ENCODE data around the gene PEX7. TPM values are rescaled to one million over a fixed set of nuclear protein-coding genes. Genes with fewer than 3 reads are reported as not detected.

Gene PEX7
- total and polyA plus RNA-seq, 12 donors = 2.9 to 20.6 (median 15.5) TPM

DNA sequence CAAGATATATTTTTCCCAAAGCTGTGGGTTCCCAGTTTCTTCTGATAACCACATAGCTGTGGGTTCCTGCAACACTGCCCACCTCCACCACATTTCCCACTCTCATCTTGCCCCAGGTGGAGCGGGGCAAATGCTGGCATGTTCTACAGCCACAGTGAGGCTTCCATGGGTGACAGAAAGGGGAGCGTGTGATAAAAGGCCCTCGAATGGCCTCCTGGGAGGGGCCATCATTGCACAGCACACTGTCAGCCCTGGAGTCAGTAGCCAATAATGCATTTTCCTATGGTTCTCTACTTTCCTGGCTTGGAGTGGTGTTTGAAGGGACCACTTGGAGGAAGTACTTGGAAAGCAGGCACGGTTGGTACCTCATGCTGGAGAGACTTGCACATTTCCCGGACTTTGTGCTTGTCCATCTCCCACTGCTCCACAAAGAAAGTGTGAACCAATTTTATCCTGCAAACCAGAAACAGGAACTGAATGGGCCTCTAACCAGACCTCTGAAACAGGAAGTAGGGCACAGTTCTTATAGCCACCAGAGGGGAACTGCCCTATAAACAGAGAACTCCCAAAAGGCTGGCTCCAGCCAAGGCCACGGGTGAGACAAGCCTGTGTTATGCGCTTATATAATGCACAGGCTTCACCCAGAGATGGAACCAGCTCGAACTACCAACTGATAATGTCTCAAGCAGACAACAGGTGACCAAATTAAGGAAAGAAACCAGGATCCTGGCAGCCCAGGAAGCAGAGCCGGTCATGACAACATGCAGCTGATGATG is 38.7 kb upstream of the PEX7 start:
- WGBS, 2 donors = 62 to 65% methylated on average over 9 of the region's 9 CpGs
- peak in 7 of 8 donors; percentile 31 to 75 (median 68) for ATAC-seq
- TF ChIP-seq, protein P1, sequence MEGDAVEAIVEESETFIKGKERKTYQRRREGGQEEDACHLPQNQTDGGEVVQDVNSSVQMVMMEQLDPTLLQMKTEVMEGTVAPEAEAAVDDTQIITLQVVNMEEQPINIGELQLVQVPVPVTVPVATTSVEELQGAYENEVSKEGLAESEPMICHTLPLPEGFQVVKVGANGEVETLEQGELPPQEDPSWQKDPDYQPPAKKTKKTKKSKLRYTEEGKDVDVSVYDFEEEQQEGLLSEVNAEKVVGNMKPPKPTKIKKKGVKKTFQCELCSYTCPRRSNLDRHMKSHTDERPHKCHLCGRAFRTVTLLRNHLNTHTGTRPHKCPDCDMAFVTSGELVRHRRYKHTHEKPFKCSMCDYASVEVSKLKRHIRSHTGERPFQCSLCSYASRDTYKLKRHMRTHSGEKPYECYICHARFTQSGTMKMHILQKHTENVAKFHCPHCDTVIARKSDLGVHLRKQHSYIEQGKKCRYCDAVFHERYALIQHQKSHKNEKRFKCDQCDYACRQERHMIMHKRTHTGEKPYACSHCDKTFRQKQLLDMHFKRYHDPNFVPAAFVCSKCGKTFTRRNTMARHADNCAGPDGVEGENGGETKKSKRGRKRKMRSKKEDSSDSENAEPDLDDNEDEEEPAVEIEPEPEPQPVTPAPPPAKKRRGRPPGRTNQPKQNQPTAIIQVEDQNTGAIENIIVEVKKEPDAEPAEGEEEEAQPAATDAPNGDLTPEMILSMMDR (IDR thresholded peaks at IDR 0.05) = no peak
- Histone ChIP-seq H3K4me3 (peak overlapping the region in 5 of 10 donors; percentile 7 to 34 (median 20)), H3K4me1 (peaks cover 5 to 87% (median 68%) of the 10 kb centered on the region in 9 donors), H3K27ac (peak overlapping the region in 8 of 10 donors; percentile 6 to 97 (median 36)), H3K9me3 (no peaks in the 10 kb centered on the region), H3K27me3 (no peaks in the 10 kb centered on the region), H3K36me3 (no peaks in the 10 kb centered on the region)
- intact Hi-C loops (cut with DNase I) = loop anchor here in 1 of 10 donors (10.0 kb wide), 1 partner anchor 69 kb away; no protein-coding TSS in a partner anchor
- peak; percentile 21 to 27 for DNase-seq

DNA sequence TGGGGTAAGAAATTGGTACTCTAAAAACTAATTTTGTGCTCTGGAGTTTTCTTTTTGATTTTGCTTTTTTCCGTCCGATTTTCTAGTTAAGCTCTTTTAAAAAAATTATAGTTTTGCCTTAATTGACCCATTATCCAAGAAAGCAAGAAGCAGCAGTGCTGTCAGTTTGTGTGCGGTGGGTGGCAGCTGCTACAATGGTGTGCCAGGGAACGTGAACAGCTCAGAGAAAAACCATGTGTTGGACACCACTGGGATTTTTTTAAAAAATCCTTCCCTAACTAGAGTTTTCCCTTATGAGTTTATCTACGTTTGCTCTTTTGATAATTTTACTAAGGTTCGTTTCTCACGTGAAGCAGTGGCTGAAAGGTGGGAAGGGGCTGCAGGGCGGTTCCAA is 38.1 kb upstream of the PEX7 start:
- 68 to 82% methylated on average over 8 of the region's 8 CpGs for WGBS, 2 donors
- peak overlapping the region in 6 of 10 donors; percentile 6 to 34 (median 19) for H3K4me3 ChIP-seq

DNA sequence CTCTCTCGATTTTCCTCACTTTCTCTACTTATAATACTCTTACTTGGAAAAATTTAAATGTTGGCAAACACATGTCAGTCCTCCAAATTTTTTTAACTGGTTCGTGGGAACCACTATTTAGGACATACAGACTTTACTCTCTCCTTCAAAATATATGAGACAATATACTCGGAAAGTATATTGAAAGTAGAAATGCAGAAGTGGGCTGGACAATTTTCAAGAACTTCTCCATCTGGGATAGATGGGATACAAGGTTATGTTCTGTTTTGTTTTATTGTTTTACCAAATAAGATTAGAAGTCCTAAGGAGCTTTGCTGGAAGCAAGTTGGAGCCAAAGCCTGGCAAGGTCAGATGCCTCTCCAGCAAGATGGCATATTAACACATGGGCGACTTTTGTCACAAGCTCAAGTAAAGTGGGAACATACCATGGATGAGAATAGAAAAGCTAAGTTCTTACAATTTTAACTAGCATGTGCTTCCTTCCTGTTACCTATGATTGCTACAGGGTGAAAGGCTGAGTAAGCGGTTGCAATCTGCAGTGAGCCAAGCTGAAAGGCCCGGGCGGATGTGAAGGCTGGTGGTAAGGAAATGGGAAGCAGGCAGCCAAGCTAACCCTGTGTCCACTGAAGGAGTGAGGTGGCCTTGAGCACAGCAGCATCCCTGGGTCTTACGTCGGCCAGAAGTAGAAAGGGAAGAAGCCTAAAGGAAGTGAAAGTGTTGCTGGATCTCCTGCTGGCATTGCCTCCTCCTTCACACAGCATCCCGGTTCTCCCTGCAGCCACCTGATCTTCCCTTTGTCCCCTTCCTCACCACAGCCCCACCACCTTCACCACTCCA is 37.3 kb upstream of the PEX7 start:
- Histone ChIP-seq H3K36me3 (no peaks in the 10 kb centered on the region), H3K27ac (peak overlapping the region in 7 of 10 donors; percentile 6 to 97 (median 12)), H3K4me3 (peak overlapping the region in 3 of 10 donors; percentile 18 to 34 (median 25)), H3K4me1 (peaks cover 5 to 96% (median 57%) of the 10 kb centered on the region in 9 donors), H3K27me3 (no peaks in the 10 kb centered on the region), H3K9me3 (no peaks in the 10 kb centered on the region)
- 61 to 68% methylated on average over 10 of the region's 10 CpGs for WGBS, 2 donors
- DNase-seq (peak; percentile 36 to 37), ATAC-seq (peak; percentile 36 to 77 (median 54))
- intact Hi-C loops (cut with DNase I) = loop anchor here in 2 of 10 donors (5.0 to 10.0 kb wide), 2 partner anchors 68 to 70 kb away; no protein-coding TSS in a partner anchor
- TF ChIP-seq, protein P1 (IDR thresholded peaks at IDR 0.05) = no peak

More for the DNA sequence above, 38.1 kb upstream of the PEX7 start:
- DNase-seq = no peak
- TF ChIP-seq, protein P1 (IDR thresholded peaks at IDR 0.05) = no peak
- ATAC-seq = no peak
- peak overlapping the region in 8 of 10 donors; percentile 6 to 97 (median 36) for H3K27ac ChIP-seq
- H3K9me3 ChIP-seq = no peaks in the 10 kb centered on the region
- H3K36me3 ChIP-seq = no peaks in the 10 kb centered on the region
- intact Hi-C loops (cut with DNase I) = loop anchor here in 1 of 10 donors (10.0 kb wide), 1 partner anchor 69 kb away; no protein-coding TSS in a partner anchor
- H3K27me3 ChIP-seq = no peaks in the 10 kb centered on the region
- peaks cover 5 to 93% (median 64%) of the 10 kb centered on the region in 9 donors for H3K4me1 ChIP-seq

- no peaks in the 10 kb centered on the region for H3K36me3 ChIP-seq
- no peak for ATAC-seq
- H3K27me3 ChIP-seq = no peaks in the 10 kb centered on the region
- peak overlapping the region in 2 of 10 donors; percentile 0 to 97 for H3K27ac ChIP-seq
- TF ChIP-seq, protein P1 (IDR thresholded peaks at IDR 0.05) = no peak
- H3K9me3 ChIP-seq = no peaks in the 10 kb centered on the region
- H3K4me1 ChIP-seq = peaks cover 5 to 94% (median 57%) of the 10 kb centered on the region in 9 donors
- WGBS, 2 donors = 87 to 88% methylated on average over 6 of the region's 6 CpGs
- DNase-seq = no peak
- no peak overlapping the region for H3K4me3 ChIP-seq
- intact Hi-C loops (cut with DNase I) = loop anchor here in 2 of 10 donors (5.0 to 10.0 kb wide), 2 partner anchors 69 to 72 kb away; no protein-coding TSS in a partner anchor
Measured at GRCh38 chr6:136786658-136787057, 35.7 kb upstream of the PEX7 start.

Data from heart right ventricle (tissue), 16 donors.